ENCODE data around the gene AREG. TPM values are rescaled to one million over a fixed set of nuclear protein-coding genes. Genes with fewer than 3 reads are reported as not detected.

AREG gene
- total and polyA plus RNA-seq, 5 donors from 2014 or later, result 0.43 to 9.3 (median 1.9) TPM

- Mint-ChIP-seq H3K36me3 (no peaks in the 10 kb centered on the region), H3K4me1 (no peaks in the 10 kb centered on the region), H3K4me3 (no peak overlapping the region), H3K27ac (no peak overlapping the region), H3K27me3 (no peaks in the 10 kb centered on the region), H3K9me3 (peaks cover 0 to 3% (median 0%) of the 10 kb centered on the region in 7 donors)
- Histone ChIP-seq H3K27ac (ENCODE audit: insufficient read depth, low read length, poor library complexity, severe bottlenecking) (no peak overlapping the region), H3K9me3 (ENCODE audit: control insufficient read depth in 2 of 2, low read length in 2 of 2) (no peaks in the 10 kb centered on the region), H3K4me1 (ENCODE audit: control insufficient read depth, insufficient read depth, low read length, poor library complexity, severe bottlenecking) (no peaks in the 10 kb centered on the region), H3K27me3 (ENCODE audit: control insufficient read depth, insufficient read depth, low read length) (peaks cover 1% of the 10 kb centered on the region), H3K4me3 (ENCODE audit: low read depth, low read length) (no peak overlapping the region), H3K36me3 (ENCODE audit: control insufficient read depth, insufficient read depth, low read length) (no peaks in the 10 kb centered on the region)
- DNase-seq (no peak), ATAC-seq (ENCODE audit: low read depth in 2 of 2) (no peak)
These were observed 36.3 kb upstream of the AREG start for GRCh38 chr4:74408639-74409038.

DNA sequence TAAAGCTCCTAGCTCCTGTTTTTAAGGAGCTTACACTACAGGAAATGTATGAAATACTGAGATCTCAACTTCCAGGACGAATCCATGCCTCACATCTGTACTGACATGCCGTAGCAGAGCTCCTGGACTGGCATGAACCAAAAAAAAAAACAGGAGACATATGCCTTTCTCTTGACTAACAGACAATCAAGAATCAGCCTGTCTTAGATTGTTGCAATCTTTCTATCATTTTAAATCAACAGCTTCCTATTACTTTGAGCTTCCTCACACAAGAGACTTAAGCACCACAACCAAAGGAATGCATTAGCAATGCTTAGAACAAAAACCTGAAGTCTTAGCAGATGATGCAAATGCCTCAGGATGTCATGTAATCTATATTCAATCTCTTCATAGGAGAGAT is 34.7 kb upstream of the AREG start:
- Histone ChIP-seq H3K27me3 (ENCODE audit: control insufficient read depth, insufficient read depth, low read length) (no peaks in the 10 kb centered on the region), H3K4me1 (ENCODE audit: control insufficient read depth, insufficient read depth, low read length, poor library complexity, severe bottlenecking) (no peaks in the 10 kb centered on the region), H3K9me3 (ENCODE audit: control insufficient read depth in 2 of 2, low read length in 2 of 2) (no peaks in the 10 kb centered on the region), H3K27ac (ENCODE audit: insufficient read depth, low read length, poor library complexity, severe bottlenecking) (no peak overlapping the region), H3K36me3 (ENCODE audit: control insufficient read depth, insufficient read depth, low read length) (no peaks in the 10 kb centered on the region), H3K4me3 (ENCODE audit: low read depth, low read length) (no peak overlapping the region)
- peaks cover 0 to 8% (median 0%) of the 10 kb centered on the region in 7 donors for H3K9me3 Mint-ChIP-seq
- ATAC-seq (ENCODE audit: low read depth in 2 of 2), result no peak
- H3K4me1 Mint-ChIP-seq, result no peaks in the 10 kb centered on the region
- H3K36me3 Mint-ChIP-seq, result no peaks in the 10 kb centered on the region
- no peak overlapping the region for H3K4me3 Mint-ChIP-seq
- no peaks in the 10 kb centered on the region for H3K27me3 Mint-ChIP-seq
- no peak overlapping the region for H3K27ac Mint-ChIP-seq
- no peak for DNase-seq

- Mint-ChIP-seq H3K36me3 (no peaks in the 10 kb centered on the region), H3K4me1 (no peaks in the 10 kb centered on the region), H3K27me3 (no peaks in the 10 kb centered on the region), H3K27ac (no peak overlapping the region), H3K4me3 (no peak overlapping the region), H3K9me3 (peaks cover 0 to 8% (median 0%) of the 10 kb centered on the region in 7 donors)
- Histone ChIP-seq H3K27ac (ENCODE audit: insufficient read depth, low read length, poor library complexity, severe bottlenecking) (no peak overlapping the region), H3K4me3 (ENCODE audit: low read depth, low read length) (no peak overlapping the region), H3K9me3 (ENCODE audit: control insufficient read depth in 2 of 2, low read length in 2 of 2) (no peaks in the 10 kb centered on the region), H3K27me3 (ENCODE audit: control insufficient read depth, insufficient read depth, low read length) (no peaks in the 10 kb centered on the region), H3K4me1 (ENCODE audit: control insufficient read depth, insufficient read depth, low read length, poor library complexity, severe bottlenecking) (no peaks in the 10 kb centered on the region), H3K36me3 (ENCODE audit: control insufficient read depth, insufficient read depth, low read length) (no peaks in the 10 kb centered on the region)
- ATAC-seq (ENCODE audit: low read depth in 2 of 2) (no peak), DNase-seq (no peak)
These were observed 32.7 kb upstream of the AREG start for GRCh38 chr4:74412225-74412624.

DNA sequence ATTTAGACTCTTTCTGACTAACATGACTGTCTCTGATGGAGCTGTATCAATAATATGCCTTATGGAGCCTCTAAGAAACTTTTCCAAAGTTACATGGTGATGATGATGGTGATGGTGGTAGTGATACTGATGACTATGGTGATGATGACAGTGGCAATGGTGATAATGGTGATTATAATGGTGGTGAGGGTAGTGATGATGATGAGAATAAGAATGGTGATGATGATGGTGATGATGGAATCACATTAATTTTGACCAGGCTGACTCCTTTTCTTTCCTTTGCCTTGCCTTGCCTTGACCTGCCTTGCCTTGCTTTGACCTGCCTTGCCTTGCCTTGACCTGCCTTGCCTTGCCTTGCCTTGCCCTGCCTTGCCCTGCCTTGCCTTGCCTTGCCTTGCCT is 31.7 kb upstream of the AREG start:
- H3K4me3 ChIP-seq (ENCODE audit: low read depth, low read length), result no peak overlapping the region
- no peaks in the 10 kb centered on the region for H3K36me3 Mint-ChIP-seq

DNA sequence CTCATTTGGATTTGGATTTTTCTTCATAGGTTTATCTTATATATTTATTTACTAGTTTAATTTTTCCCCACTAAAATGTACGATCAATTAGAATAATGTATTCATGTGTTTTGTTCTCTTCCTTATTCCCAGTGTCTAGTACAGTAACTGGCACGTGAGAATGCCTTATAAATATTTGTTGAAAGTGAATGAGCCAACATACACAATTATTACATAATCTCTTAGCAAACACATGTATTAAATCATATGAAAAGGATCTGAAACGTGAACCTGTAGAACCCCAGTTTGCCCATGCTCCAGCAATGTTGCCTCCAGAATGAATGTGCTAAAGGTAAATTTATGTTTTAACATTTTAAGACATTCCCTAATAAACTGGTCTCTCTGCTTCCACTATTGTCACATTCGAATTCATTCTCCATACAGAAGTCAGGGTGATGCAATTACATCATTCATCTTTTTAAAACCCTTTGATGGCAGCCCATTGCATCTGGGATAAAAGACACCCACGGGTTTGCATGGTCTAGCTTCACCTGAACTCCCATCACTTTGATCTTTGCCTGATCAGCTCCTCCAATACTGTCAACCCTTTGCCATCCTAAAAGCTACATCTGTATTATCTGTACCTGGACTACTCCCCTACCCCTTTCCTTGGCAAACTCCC is 30.7 kb upstream of the AREG start:
- Mint-ChIP-seq H3K4me1 (no peaks in the 10 kb centered on the region), H3K4me3 (no peak overlapping the region), H3K9me3 (peaks cover 0 to 8% (median 0%) of the 10 kb centered on the region in 7 donors), H3K27me3 (no peaks in the 10 kb centered on the region), H3K36me3 (no peaks in the 10 kb centered on the region), H3K27ac (no peak overlapping the region)
- ATAC-seq (ENCODE audit: low read depth in 2 of 2), result no peak
- H3K27ac ChIP-seq (ENCODE audit: insufficient read depth, low read length, poor library complexity, severe bottlenecking), result no peak overlapping the region
- no peaks in the 10 kb centered on the region for H3K9me3 ChIP-seq (ENCODE audit: control insufficient read depth in 2 of 2, low read length in 2 of 2)
- no peaks in the 10 kb centered on the region for H3K4me1 ChIP-seq (ENCODE audit: control insufficient read depth, insufficient read depth, low read length, poor library complexity, severe bottlenecking)
- DNase-seq, result no peak
- no peak overlapping the region for H3K4me3 ChIP-seq (ENCODE audit: low read depth, low read length)
- no peaks in the 10 kb centered on the region for H3K36me3 ChIP-seq (ENCODE audit: control insufficient read depth, insufficient read depth, low read length)
- no peaks in the 10 kb centered on the region for H3K27me3 ChIP-seq (ENCODE audit: control insufficient read depth, insufficient read depth, low read length)

More for the DNA sequence above, 31.7 kb upstream of the AREG start:
- no peak overlapping the region for H3K4me3 Mint-ChIP-seq
- no peak for DNase-seq
- no peaks in the 10 kb centered on the region for H3K27me3 ChIP-seq (ENCODE audit: control insufficient read depth, insufficient read depth, low read length)
- H3K9me3 ChIP-seq (ENCODE audit: control insufficient read depth in 2 of 2, low read length in 2 of 2), result no peaks in the 10 kb centered on the region
- no peak for ATAC-seq (ENCODE audit: low read depth in 2 of 2)
- H3K27ac Mint-ChIP-seq, result no peak overlapping the region
- H3K9me3 Mint-ChIP-seq, result peaks cover 0 to 8% (median 0%) of the 10 kb centered on the region in 7 donors
- no peaks in the 10 kb centered on the region for H3K4me1 ChIP-seq (ENCODE audit: control insufficient read depth, insufficient read depth, low read length, poor library complexity, severe bottlenecking)
- H3K27me3 Mint-ChIP-seq, result no peaks in the 10 kb centered on the region
- no peak overlapping the region for H3K27ac ChIP-seq (ENCODE audit: insufficient read depth, low read length, poor library complexity, severe bottlenecking)
- no peaks in the 10 kb centered on the region for H3K4me1 Mint-ChIP-seq
- no peaks in the 10 kb centered on the region for H3K36me3 ChIP-seq (ENCODE audit: control insufficient read depth, insufficient read depth, low read length)

- Mint-ChIP-seq H3K4me1 (no peaks in the 10 kb centered on the region), H3K36me3 (no peaks in the 10 kb centered on the region), H3K27me3 (no peaks in the 10 kb centered on the region), H3K27ac (no peak overlapping the region), H3K4me3 (no peak overlapping the region), H3K9me3 (peaks cover 0 to 8% (median 0%) of the 10 kb centered on the region in 7 donors)
- no peaks in the 10 kb centered on the region for H3K27me3 ChIP-seq (ENCODE audit: control insufficient read depth, insufficient read depth, low read length)
- H3K27ac ChIP-seq (ENCODE audit: insufficient read depth, low read length, poor library complexity, severe bottlenecking), result no peak overlapping the region
- H3K9me3 ChIP-seq (ENCODE audit: control insufficient read depth in 2 of 2, low read length in 2 of 2), result no peaks in the 10 kb centered on the region
- no peak overlapping the region for H3K4me3 ChIP-seq (ENCODE audit: low read depth, low read length)
- DNase-seq (no peak), ATAC-seq (ENCODE audit: low read depth in 2 of 2) (no peak)
- H3K36me3 ChIP-seq (ENCODE audit: control insufficient read depth, insufficient read depth, low read length), result no peaks in the 10 kb centered on the region
- H3K4me1 ChIP-seq (ENCODE audit: control insufficient read depth, insufficient read depth, low read length, poor library complexity, severe bottlenecking), result no peaks in the 10 kb centered on the region
These were observed 29.2 kb upstream of the AREG start for GRCh38 chr4:74415602-74416300.

GRCh38 chr4:74418063-74418670 is 26.8 kb upstream of the AREG start:
- Histone ChIP-seq H3K27me3 (ENCODE audit: control insufficient read depth, insufficient read depth, low read length) (no peaks in the 10 kb centered on the region), H3K4me1 (ENCODE audit: control insufficient read depth, insufficient read depth, low read length, poor library complexity, severe bottlenecking) (no peaks in the 10 kb centered on the region), H3K36me3 (ENCODE audit: control insufficient read depth, insufficient read depth, low read length) (no peaks in the 10 kb centered on the region), H3K27ac (ENCODE audit: insufficient read depth, low read length, poor library complexity, severe bottlenecking) (no peak overlapping the region), H3K9me3 (ENCODE audit: control insufficient read depth in 2 of 2, low read length in 2 of 2) (no peaks in the 10 kb centered on the region), H3K4me3 (ENCODE audit: low read depth, low read length) (no peak overlapping the region)
- no peak overlapping the region for H3K4me3 Mint-ChIP-seq
- no peaks in the 10 kb centered on the region for H3K27me3 Mint-ChIP-seq
- H3K36me3 Mint-ChIP-seq, result no peaks in the 10 kb centered on the region
- ATAC-seq (ENCODE audit: low read depth in 2 of 2) (no peak), DNase-seq (no peak)
- H3K9me3 Mint-ChIP-seq, result peaks cover 0 to 8% (median 0%) of the 10 kb centered on the region in 7 donors
- no peak overlapping the region for H3K27ac Mint-ChIP-seq
- no peaks in the 10 kb centered on the region for H3K4me1 Mint-ChIP-seq

Measured in CD4-positive, CD25-positive, alpha-beta regulatory T cell (primary cell).